GM12891 (cell line): ENCODE data around the gene CIPC. TPM values are rescaled to one million over a fixed set of nuclear protein-coding genes. Genes with fewer than 3 reads are reported as not detected.

Source experiments
- DNase-seq: peaks from one replicate; pipeline ENCODE4 v3.0.0; 2011; ENCODE audit warnings: low spot score; ENCODE audit not compliant: insufficient read length
- FAIRE-seq: peaks from 2 replicates; lab custom pipeline; 2011; peaks lifted over from hg19 to GRCh38; lab: Jason Lieb, UNC
- PAX5 ChIP-seq: IDR thresholded peaks from 2 replicates; pipeline ENCODE4 v1.6.1; 2011; ENCODE audit warnings: low read length, moderate library complexity, mild to moderate bottlenecking; ENCODE audit not compliant: insufficient read depth, severe bottlenecking
- POLR2A ChIP-seq: IDR thresholded peaks from 2 replicates; pipeline ENCODE4 v1.6.1; 2011; ENCODE audit warnings: low read depth, low read length, control low read depth
- POLR2AphosphoS5 ChIP-seq: IDR thresholded peaks from 2 replicates; pipeline ENCODE4 v1.6.1; 2011; ENCODE audit warnings: low read depth, low read length, control low read depth
- POU2F2 ChIP-seq: IDR thresholded peaks from 2 replicates; pipeline ENCODE4 v1.6.1; 2011; ENCODE audit warnings: low read depth, mild to moderate bottlenecking, control low read depth, low read length, moderate library complexity
- SPI1 ChIP-seq: IDR thresholded peaks from 2 replicates; pipeline ENCODE4 v1.6.1; 2011; ENCODE audit warnings: low read depth, low read length, control low read depth
- TAF1 ChIP-seq: IDR thresholded peaks from 2 replicates; pipeline ENCODE4 v1.6.1; 2011; ENCODE audit warnings: low read depth, low read length, control low read depth
- polyA plus RNA-seq: library from polyadenylated mRNA; unstranded; fragments of >200 nt; gene quantifications from one replicate; pipeline ENCODE4 v1.2.1, GENCODE V29; 2012; ENCODE audit warnings: low read depth, missing spikeins, inconsistent platforms; ENCODE audit not compliant: missing spikeins

CIPC gene, protein sequence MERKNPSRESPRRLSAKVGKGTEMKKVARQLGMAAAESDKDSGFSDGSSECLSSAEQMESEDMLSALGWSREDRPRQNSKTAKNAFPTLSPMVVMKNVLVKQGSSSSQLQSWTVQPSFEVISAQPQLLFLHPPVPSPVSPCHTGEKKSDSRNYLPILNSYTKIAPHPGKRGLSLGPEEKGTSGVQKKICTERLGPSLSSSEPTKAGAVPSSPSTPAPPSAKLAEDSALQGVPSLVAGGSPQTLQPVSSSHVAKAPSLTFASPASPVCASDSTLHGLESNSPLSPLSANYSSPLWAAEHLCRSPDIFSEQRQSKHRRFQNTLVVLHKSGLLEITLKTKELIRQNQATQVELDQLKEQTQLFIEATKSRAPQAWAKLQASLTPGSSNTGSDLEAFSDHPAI
- 6.4 TPM for polyA plus RNA-seq

DNA sequence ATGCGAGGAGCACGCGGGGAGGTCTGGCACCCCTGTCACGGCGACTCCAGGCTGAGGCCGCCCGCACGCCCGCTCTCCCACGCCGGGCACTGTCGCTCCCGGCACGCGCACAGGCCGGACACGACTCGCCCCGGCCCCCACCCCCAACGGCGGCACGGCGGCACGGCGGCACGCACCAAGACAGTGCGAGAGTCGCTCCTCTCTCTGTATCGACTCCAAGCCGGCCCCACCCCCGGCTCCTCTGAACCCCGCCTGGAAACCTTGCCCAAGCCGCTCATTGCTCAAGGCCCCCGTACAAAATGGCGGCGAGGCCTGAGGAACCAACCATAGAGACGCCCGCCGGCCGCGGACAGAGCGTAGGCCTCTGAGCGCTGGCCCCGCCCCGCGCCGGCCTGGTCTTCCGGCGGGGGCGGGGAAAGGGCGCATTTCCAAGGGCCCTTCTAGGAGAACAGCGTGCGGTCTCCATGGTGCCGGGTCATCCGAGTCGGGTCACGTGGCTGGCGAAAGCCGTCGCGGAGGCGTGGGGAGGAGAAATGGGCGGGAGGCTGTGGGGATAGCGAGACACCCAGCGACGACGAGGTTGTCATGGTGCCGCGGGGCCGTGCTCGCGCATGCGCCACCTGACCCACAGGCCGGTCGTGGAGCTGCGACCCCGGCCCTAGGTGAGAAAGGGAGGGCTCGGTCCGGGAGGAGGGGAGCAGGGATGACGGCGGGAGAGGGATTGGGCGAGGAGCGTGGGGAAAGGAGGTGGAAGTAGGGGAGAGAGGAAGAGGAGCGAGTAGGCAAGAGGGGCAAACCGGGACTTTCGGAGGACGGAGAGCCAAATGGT, at the start of gene CIPC:
Gene CIPC (plus strand): TSS at position 559 of the 829 bp plus-strand sequence. CDS start 7,451 bp downstream, outside the sequence.
- peak; percentile 90 for DNase-seq
- peak; percentile 75; the same call in 1 of the 2 replicates for TF ChIP-seq POLR2AphosphoS5
- TF ChIP-seq SPI1 = no peak
- TF ChIP-seq POLR2A = peak; percentile 76
- peak; percentile 21; the same call in 1 of the 2 replicates for TF ChIP-seq TAF1
- peak; percentile 100 for FAIRE-seq

DNA sequence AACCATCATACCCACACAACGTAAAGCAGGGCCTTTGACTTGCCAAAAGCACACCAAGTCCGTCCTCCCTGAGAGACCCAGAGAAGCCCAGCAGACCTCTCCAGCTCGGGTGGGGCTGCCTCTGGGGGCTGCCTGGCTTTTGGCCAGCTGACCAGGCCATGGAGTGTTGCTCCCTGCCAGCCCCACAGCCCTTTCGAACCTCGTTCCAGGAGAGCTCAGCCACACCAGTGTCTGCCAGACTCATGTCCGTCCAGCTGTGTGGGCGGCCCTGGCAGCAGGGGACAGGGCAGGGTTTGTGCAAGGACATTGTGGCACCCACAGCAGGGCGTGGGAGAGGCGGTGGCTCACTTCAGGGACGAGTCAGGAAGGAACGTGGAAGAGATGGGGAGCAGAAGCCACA, 46.9 kb upstream of the CIPC start:
- TF ChIP-seq POLR2AphosphoS5 (no peak), SPI1 (no peak), POLR2A (no peak), TAF1 (no peak), PAX5 (no peak), POU2F2 (no peak)
- no peak for DNase-seq
- FAIRE-seq = no peak

DNA sequence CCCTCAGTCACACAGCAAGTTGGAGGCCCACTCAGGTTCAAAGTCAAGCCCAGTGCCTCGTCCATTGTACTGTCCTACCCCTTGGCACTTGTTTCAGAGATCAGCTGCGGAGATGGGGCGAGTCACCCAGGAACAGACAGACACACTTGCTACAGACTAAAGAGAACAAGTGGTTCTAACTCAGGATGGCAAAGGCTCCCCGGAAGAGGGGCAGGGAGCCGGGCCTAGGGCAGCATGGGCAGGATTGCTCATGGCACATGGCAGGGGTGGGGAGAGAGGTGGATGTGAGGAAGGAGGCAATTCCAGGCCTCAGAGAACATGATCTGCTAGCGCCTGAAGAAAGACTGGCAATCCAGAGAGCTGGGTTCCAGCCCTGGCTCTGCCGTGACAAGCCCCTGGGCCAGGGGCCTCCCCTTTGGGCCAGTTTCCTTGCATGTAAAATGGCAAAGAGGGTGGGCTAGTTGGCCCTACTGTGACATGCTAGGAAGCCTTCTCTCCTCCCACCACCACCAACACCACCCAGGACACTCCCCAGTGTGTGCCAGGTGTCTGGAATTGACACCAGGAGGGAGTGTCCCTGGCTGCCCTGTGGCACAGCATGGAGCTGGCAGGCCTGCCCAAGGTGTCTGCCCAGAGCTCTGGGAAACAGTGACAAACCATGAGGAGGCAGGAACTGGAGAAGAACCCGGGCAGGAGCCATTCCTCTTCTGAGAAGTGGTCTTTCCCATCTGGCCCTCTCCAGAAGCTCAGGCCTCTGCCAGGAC, 45.6 kb upstream of the CIPC start:
- no peak for FAIRE-seq
- TF ChIP-seq PAX5 (no peak), TAF1 (no peak), POU2F2 (no peak), SPI1 (no peak), POLR2A (no peak), POLR2AphosphoS5 (no peak)
- no peak for DNase-seq

DNA sequence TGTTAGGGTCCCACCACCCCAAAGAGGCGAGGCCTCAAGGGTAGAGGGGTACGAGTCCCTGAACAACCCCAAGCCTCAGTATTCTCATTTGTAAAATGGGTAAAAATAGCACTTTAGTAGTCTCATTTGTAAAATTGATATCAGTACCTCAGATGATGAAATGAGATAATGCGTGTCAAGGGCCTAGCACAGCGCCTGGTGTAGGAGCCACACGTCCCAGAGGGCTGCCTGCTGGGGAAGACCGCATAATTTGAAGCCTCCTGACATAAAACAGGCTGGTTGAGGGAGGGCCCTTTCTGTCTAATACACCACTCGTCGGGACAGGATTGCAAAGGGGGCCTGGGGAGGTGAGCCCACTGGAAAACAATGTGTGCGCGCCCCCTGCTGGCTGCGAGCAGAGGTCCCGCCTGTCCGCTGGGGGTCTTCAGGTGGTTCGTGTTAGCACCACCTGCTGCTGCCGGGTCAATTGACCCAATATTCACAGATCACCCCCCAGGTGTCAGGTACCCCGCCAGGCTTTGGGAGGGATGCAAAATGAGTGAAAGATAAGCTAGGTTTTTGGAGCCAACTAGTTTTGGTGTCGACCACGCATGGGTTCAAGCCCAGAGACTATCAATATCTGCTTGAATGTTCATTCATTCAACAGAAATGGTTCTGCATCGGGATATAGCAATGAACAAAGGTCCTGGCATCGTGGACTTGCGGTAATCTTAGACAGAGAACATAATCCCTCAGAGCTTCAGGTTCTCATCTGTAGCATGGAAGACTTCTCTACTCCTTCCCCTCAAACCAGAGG, 44.8 kb upstream of the CIPC start:
- TF ChIP-seq PAX5 = no peak
- no peak for TF ChIP-seq POLR2A
- TF ChIP-seq SPI1 = no peak
- TF ChIP-seq POU2F2 = 0 out of 2 replicates have a peak, but pooled peaks have one; percentile 44
- DNase-seq (peak; percentile 81), FAIRE-seq (peak; percentile 74)

DNA sequence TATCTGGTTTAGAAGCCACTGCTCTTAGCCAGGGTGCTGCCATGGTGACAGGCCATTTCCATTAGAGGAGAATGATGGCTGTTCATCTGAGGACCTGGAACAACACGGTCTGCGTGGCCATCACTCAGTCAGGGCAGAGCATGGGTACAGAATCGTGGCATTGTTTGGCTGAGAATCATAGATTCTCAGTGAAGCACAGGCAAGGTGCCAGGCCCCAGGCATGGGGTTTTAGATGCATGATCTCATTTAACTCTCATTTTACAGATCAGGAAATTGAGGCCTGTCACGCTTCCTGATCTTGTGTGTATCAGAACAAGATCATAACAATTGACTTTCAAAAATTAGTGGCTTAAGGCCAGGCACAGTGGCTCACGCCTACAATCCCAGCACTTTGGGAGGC, 42.8 kb upstream of the CIPC start:
- TF ChIP-seq POLR2A (no peak), TAF1 (no peak), SPI1 (no peak), POU2F2 (no peak), POLR2AphosphoS5 (no peak), PAX5 (no peak)
- FAIRE-seq (no peak), DNase-seq (no peak)

DNA sequence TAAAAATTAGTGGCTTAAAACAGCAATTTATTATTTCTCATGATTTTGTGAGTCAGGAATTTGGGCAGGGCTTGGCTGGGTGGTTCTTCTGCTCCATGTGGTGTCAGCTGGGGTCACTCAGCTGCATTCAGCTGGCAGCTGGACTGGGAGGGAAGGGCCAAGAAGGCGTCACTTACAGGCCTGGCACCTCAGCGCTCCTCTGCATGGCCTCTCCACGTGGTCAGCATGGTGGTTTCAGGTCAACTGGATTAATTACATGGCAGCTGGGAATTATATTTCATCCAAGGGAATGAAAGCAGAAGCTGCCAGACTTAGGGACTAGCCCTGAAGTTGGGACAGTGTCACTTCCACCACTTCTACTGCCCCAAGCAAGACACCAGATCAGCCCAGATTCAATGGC, 42.1 kb upstream of the CIPC start:
- no peak for DNase-seq
- TF ChIP-seq POLR2A = no peak
- TF ChIP-seq POU2F2 = no peak
- TF ChIP-seq PAX5 = no peak
- TF ChIP-seq SPI1 = no peak
- no peak for TF ChIP-seq POLR2AphosphoS5
- TF ChIP-seq TAF1 = no peak
- no peak for FAIRE-seq

DNA sequence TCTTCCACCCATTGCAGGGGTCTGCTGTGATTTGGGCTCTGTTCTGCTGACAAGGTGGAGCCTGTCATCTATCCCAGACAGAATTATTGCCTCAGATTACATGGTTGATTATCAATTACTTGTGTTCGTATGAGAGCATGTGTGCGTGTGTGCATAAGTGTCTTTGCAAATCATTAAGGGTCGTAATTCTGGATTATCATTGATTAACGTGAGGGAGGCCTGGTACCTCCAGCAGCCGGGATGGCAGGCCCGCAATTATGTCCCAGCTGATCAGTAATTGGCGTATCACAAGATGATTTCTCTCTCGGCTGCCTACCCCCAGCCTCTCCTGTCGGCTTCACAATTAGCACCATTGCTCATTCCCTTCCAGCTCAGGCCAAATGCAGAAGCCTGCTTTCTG, 39.9 kb upstream of the CIPC start:
- DNase-seq (no peak), FAIRE-seq (no peak)
- TF ChIP-seq POU2F2 = no peak
- TF ChIP-seq POLR2A = no peak
- no peak for TF ChIP-seq TAF1
- TF ChIP-seq SPI1 = no peak
- no peak for TF ChIP-seq PAX5

DNA sequence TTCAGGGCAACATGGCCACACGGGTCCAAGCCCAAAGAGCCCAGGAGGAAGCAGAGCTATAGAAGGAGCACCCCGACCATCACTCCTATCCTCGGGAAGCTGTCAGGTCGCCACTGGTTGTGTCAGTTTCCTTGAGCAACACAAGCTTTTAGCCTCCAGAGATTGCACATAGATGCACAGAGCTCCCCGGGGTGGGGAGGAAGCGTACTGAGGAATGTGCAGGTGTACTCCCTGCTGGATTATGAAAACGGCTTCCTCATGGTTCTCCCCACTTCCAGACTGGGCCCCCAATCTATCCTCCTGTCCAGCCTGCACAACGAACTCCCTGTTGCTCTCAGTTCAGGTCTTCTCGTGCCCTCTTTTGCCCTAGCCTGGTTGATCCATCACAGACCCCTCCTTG, 39.3 kb upstream of the CIPC start:
- no peak for DNase-seq
- no peak for TF ChIP-seq POLR2A
- TF ChIP-seq PAX5 = no peak
- no peak for TF ChIP-seq TAF1
- TF ChIP-seq POU2F2 = no peak
- no peak for FAIRE-seq

DNA sequence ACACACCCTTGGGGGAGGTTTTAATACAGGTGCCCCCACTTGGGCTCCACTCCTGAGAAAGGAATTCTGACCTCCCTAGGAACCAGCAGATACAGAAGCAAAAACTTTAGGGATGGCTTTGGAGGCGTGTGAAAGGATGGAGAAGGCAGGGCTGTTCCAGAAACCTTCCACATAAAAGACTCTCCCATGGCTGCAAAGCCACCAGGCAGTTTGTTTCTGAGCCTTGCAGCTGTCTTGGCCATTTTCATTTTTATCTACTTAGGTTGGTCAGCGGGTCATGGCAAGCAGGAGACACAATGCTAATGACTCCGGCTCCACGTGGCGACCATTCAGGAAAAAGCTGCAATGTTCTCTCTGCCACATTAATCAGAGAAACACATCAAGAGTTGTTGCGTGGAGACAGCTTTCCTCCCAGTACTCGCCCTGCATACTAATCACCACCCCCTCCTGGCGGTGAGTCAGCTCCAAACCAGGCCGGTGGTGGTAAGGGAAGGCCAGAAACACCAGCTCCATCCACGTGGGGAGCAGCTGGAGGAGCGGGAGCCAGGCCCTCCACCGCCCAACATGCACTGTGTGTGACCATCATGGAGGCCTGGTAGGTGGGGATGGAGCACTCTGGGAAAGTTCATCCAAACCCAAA, 38.7 kb upstream of the CIPC start:
- TF ChIP-seq SPI1 (no peak), POLR2A (no peak), PAX5 (no peak), POU2F2 (no peak), TAF1 (no peak), POLR2AphosphoS5 (no peak)
- DNase-seq = no peak
- peak; percentile 87 for FAIRE-seq
